Natural killer cell (primary cell): ENCODE data around the gene ERFL. TPM values are rescaled to one million over a fixed set of nuclear protein-coding genes. Genes with fewer than 3 reads are reported as not detected.
A peak's percentile ranks its signal among the peaks of the same experiment; 100 is the strongest.

Experiments
- ATAC-seq, 3 donors: fragments of 150-1000 bp in 2 of 3; fragments of 200-7000 bp in 1 of 3; cut with Tn5 transposase; 1 replicate in 1 of 3; 2 replicates in 2 of 3; pipeline ENCODE4 v1.10.0; 2021; ENCODE audit warnings: mild to moderate bottlenecking in 2 of 3, moderate library complexity in 2 of 3
- DNase-seq, 2 donors: peaks; one replicate each; pipeline versions ENCODE4 v3.0.0 to v3.0.0-alpha.2; 2013 to 2021; ENCODE audit warnings: mixed read lengths in 1 of 2
- H3K27ac ChIP-seq: one replicate; pipeline ENCODE4 v1.5.1; 2013; ENCODE audit warnings: mild to moderate bottlenecking, low read length
- H3K27me3 ChIP-seq: one replicate; pipeline ENCODE4 v1.6.1; 2013; ENCODE audit warnings: low read length; ENCODE audit not compliant: control insufficient read depth, insufficient read depth
- H3K36me3 ChIP-seq: one replicate; pipeline ENCODE4 v1.6.1; 2013; ENCODE audit warnings: low read length; ENCODE audit not compliant: control insufficient read depth, insufficient read depth
- H3K4me1 ChIP-seq: one replicate; pipeline ENCODE4 v1.6.1; 2013; ENCODE audit warnings: low read length; ENCODE audit not compliant: control insufficient read depth, insufficient read depth
- H3K4me3 ChIP-seq: one replicate; pipeline ENCODE4 v1.5.1; 2013; ENCODE audit warnings: low read length
- H3K9me3 ChIP-seq: one replicate; pipeline ENCODE4 v1.6.1; 2013; ENCODE audit warnings: low read length; ENCODE audit not compliant: control insufficient read depth, insufficient read depth
- H3K27ac Mint-ChIP-seq, 2 donors: one replicate each; pipeline ENCODE4 v1.8.0; 2022; ENCODE audit warnings: mild to moderate bottlenecking in 2 of 2, mixed read lengths in 2 of 2, moderate library complexity in 1 of 2
- H3K27me3 Mint-ChIP-seq, 2 donors: one replicate each; pipeline ENCODE4 v1.8.0; 2022; ENCODE audit warnings: low read depth in 2 of 2, mixed read lengths in 2 of 2
- H3K36me3 Mint-ChIP-seq: one replicate; pipeline ENCODE4 v1.8.0; 2022; ENCODE audit warnings: mixed read lengths
- H3K4me1 Mint-ChIP-seq, 2 donors: one replicate each; pipeline ENCODE4 v1.8.0; 2022; ENCODE audit warnings: mixed read lengths in 2 of 2
- H3K4me3 Mint-ChIP-seq: one replicate; pipeline ENCODE4 v1.8.0; 2022; ENCODE audit warnings: mild to moderate bottlenecking, moderate library complexity, mixed read lengths
- H3K9me3 Mint-ChIP-seq, 2 donors: one replicate each; pipeline ENCODE4 v1.8.0; 2022; ENCODE audit warnings: mixed read lengths in 2 of 2
- CTCF ChIP-seq: fragments of 200-600 bp; IDR thresholded peaks from one replicate; pipeline ENCODE4 v1.8.0; 2022; ENCODE audit warnings: antibody characterized with exemption
- WGBS: methylation state at CpG from one replicate; pipeline ENCODE4 v1.1.7; 2013; ENCODE audit warnings: missing lambda C conversion rate; ENCODE audit not compliant: insufficient coverage; 5-methylcytosine and 5-hydroxymethylcytosine counted together
- intact Hi-C: fragments of 100-400 bp; cut with micrococcal nuclease; formaldehyde crosslinking; loops from one replicate; pipeline ENCODE4 v1.14.2; 2022
- total RNA-seq, 4 donors: library from RNA; stranded (reverse); fragments of 120-200 nt in 1 of 4; gene quantifications; one replicate each; pipeline versions ENCODE4 v1.2.3 to v1.2.4, GENCODE V29; 2013 to 2022

The ERFL gene
- total RNA-seq, 3 donors from 2014 or later (not counting 1 experiment from before 2014, with no cell fraction given) = 1.1 to 2.1 (median 1.5) TPM

GRCh38 chr19:41951686-41952172, 23.5 kb upstream of the ERFL start:
- Histone ChIP-seq H3K9me3 (no peaks in the 10 kb centered on the region), H3K4me3 (no peak overlapping the region), H3K4me1 (peaks cover 21% of the 10 kb centered on the region), H3K36me3 (peaks cover 3% of the 10 kb centered on the region), H3K27ac (no peak overlapping the region), H3K27me3 (no peaks in the 10 kb centered on the region)
- Mint-ChIP-seq H3K36me3 (no peaks in the 10 kb centered on the region), H3K4me1 (peaks cover 18 to 24% of the 10 kb centered on the region in 2 donors), H3K27me3 (no peaks in the 10 kb centered on the region), H3K4me3 (peak overlapping the region; percentile 9), H3K27ac (peak overlapping the region in 1 of 2 donors; percentile 81), H3K9me3 (no peaks in the 10 kb centered on the region)
- 7% methylated on average over 8 of the region's 12 CpGs for WGBS
- peak; percentile 99 for TF ChIP-seq CTCF
- ATAC-seq (peak; percentile 88 to 96 (median 95)), DNase-seq (peak; percentile 89 to 93)
- intact Hi-C loops = loop anchor here (1.0 to 5.0 kb wide), 3 partner anchors 78 to 159 kb away; no protein-coding TSS in a partner anchor

GRCh38 chr19:41947091-41947490, 18.8 kb upstream of the ERFL start:
- H3K27ac Mint-ChIP-seq = peak overlapping the region; percentile 87 to 97
- no peak for ATAC-seq
- Histone ChIP-seq H3K27me3 (no peaks in the 10 kb centered on the region), H3K36me3 (no peaks in the 10 kb centered on the region), H3K4me3 (no peak overlapping the region), H3K9me3 (no peaks in the 10 kb centered on the region), H3K4me1 (peaks cover 52% of the 10 kb centered on the region), H3K27ac (peak overlapping the region; percentile 81)
- peak overlapping the region; percentile 72 for H3K4me3 Mint-ChIP-seq
- H3K27me3 Mint-ChIP-seq = peaks cover 6 to 7% of the 10 kb centered on the region in 2 donors
- no peak for TF ChIP-seq CTCF
- intact Hi-C loops = no loop called here
- no peaks in the 10 kb centered on the region for H3K9me3 Mint-ChIP-seq
- WGBS = 87% methylated on average over 3 of the region's 3 CpGs
- no peaks in the 10 kb centered on the region for H3K36me3 Mint-ChIP-seq
- peak in 1 of 2 donors; percentile 48 for DNase-seq
- peaks cover 42 to 57% of the 10 kb centered on the region in 2 donors for H3K4me1 Mint-ChIP-seq

- Histone ChIP-seq H3K27me3 (peaks cover 7% of the 10 kb centered on the region), H3K27ac (peak overlapping the region; percentile 81), H3K9me3 (no peaks in the 10 kb centered on the region), H3K4me3 (no peak overlapping the region), H3K4me1 (peaks cover 55% of the 10 kb centered on the region), H3K36me3 (no peaks in the 10 kb centered on the region)
- Mint-ChIP-seq H3K27me3 (peaks cover 14 to 17% of the 10 kb centered on the region in 2 donors), H3K4me1 (peaks cover 44 to 64% of the 10 kb centered on the region in 2 donors), H3K4me3 (peak overlapping the region; percentile 72), H3K36me3 (no peaks in the 10 kb centered on the region), H3K9me3 (no peaks in the 10 kb centered on the region), H3K27ac (peak overlapping the region; percentile 93 to 97)
- ATAC-seq = peak; percentile 79 to 92 (median 90)
- intact Hi-C loops = loop anchor here (1.0 kb wide), 3 partner anchors 9 to 70 kb away; no protein-coding TSS in a partner anchor
- TF ChIP-seq CTCF = no peak
- 2% methylated on average over 8 of the region's 8 CpGs for WGBS
- peak; percentile 88 to 95 for DNase-seq
Observed at GRCh38 chr19:41945135-41945766, 17.0 kb upstream of the ERFL start.
